GM18499 (cell line): ENCODE results near the gene A4GALT.
"Not testable (repeated sequence)": the region's sequence is repeated elsewhere in the genome, so short reads cannot be mapped to it uniquely, and the experiment has no call there.

ENCODE experiments used
- ATAC-seq: cut with Tn5 transposase; IDR thresholded peaks from one replicate; pipeline ENCODE4 v1.9.1; 2021; ENCODE audit warnings: moderate number of reproducible peaks; ENCODE audit not compliant: insufficient read depth, unreplicated experiment

A4GALT gene

GRCh38 chr22:42685941-42686653 lies 34.6 kb downstream of the A4GALT start:
- ATAC-seq = no peak

DNA sequence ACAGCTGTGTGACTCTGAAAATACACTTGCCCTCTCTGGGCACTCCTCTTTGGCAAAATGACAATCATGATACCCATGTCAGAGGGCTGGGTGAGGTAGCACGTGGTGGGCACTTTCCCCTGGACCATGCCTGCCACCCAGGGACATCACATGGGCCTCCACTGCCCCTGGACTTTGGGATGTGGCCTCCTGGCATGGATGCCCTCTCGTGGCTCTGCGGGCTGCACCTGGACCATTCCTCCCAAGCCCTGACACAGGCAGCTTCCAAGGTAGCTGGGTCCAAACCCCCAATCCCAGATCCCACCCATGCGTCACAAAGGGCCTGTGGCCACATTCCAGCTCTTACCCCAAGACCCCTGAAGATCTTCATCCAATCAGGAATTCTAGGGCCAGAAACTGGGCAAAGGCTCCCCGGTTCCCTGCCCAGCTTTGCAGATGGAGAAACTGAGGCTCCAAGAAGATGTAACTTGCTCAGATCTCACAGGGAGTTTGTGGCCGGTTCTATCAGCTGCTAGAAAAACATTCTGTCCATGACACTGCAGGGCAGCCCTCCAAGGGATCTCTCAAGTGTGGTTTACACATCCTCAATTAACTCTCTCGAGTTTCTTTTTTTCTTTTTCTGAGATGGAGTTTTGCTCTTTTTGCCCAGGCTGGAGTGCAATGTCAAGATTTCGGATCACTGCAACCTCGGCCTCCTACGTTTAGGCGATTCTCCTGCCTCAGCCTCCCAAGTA lies 36.0 kb downstream of the A4GALT start:
- ATAC-seq = no peak

DNA sequence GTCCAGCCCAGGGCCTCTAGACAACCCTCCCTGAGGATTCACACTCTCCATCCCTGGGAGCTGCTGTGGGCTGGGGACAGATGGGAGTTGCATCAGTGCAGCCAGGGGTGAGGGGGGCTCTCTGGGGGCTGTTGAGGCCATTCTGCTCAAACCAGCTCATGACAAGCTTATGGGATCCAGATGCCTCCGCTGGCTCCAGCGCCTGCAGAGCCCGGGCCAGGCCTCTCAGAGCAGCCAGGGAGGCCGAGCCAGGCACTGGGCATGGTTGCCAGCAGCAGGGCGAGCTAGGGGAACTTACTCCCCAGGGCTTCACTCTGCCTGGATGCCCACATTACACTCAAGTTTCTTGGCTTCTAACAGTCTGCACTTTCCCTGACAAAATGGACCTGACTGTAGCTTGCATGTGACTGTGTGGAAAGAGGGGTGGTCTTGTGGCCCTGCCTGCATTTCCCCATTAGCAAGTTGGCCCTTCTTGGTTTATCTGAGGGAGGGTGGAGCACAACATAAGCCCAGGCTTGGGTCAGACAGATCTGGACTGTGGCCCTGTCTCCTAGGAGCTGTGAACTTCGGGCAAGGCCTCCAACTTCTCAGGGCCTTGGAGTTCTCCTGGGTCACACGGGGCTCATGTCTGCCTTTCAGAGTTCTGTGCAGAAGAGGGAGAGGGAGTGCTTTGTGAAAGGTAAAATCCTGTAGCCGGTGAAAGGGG lies 36.9 kb downstream of the A4GALT start:
- ATAC-seq = no peak

GRCh38 chr22:42682113-42682851 lies 38.4 kb downstream of the A4GALT start:
- ATAC-seq = no peak

GRCh38 chr22:42680648-42681047 lies 40.0 kb downstream of the A4GALT start:
- no peak for ATAC-seq

DNA sequence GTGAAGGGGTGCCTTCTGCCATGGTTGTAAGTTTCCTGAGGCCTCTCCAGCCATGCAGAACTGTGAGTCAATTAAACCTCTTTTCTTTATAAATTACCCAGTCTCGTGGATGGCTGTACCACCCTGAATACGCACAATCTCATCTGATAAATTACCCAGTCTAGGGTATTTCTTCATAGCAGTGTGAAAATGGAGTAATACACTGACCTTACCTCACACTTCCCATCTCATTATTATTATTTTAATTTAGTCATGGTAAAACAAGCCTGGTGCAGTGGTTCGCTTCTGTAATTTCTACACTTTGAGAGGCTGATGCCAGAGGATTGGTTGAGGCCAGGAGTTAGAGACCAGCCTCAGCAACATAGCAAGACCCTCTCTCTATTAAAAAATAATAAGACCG lies 41.0 kb downstream of the A4GALT start:
- ATAC-seq = no peak

DNA sequence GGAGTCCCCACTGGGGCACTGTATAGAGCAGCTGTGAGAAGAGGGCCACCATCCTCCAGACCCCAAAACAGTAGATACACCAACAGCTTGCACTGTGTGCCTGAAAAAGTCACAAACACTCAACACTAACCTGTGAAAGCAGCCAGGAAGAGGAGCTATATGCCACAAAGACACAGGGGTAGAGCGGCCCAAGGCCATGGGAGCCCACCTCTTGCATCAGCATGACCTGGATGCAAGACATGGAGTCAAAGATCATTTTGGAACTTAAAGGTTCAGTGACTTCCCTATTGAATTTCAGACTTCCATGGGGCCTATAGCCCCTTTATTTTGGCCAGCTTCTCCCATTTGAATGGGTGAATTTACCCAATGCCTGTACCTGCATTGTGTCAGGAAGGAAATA lies 41.8 kb downstream of the A4GALT start:
- ATAC-seq = no peak

DNA sequence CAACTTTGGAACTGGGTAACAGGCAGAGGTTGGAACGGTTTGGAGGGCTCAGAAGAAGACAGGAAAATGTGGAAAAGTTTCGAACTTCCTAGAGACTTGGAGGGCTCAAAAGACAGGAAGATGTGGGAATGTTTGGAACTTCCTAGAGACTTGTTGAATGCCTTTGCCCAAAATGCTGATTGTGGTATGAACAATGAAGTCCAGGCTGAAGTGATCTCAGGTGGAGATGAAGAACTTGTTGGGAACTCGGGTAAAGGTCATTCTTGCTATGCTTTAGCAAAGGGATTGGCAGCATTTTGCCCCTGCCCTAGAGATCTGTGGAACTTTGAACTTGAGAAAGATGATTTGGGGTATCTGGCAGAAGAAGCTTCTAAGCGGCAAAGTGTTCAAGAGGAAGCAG lies 42.7 kb downstream of the A4GALT start:
- not testable (repeated sequence) for ATAC-seq

DNA sequence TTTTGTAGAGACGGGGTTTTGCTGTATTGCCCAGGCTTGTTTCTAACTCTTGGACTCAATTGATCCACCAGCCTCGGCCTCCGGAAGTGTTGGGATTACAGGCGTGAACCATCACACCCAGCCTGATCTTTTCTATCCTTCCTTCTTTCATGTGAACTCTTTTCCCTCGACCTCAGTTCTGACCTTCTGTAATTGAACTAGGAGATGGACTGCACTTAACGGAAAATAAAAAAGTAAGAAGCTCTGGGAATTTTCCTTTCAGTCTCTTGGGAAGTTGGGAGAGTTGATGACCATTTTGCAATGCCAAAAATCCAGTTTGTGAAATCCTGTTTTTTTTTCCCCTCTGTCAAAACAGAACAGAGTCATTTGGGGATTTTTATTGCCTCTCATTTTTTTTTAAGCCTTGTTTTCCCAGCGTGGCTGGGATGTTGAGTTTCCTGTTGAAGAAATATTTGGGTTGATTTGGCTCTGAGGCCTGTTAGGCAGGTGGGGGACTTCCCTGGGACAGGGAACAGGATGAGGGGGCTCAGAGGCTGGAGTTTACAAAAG lies 44.5 kb downstream of the A4GALT start:
- no peak for ATAC-seq

GRCh38 chr22:42673898-42674401 lies 46.7 kb downstream of the A4GALT start:
- ATAC-seq = no peak

GRCh38 chr22:42673071-42673470 lies 47.6 kb downstream of the A4GALT start:
- not testable (repeated sequence) for ATAC-seq

DNA sequence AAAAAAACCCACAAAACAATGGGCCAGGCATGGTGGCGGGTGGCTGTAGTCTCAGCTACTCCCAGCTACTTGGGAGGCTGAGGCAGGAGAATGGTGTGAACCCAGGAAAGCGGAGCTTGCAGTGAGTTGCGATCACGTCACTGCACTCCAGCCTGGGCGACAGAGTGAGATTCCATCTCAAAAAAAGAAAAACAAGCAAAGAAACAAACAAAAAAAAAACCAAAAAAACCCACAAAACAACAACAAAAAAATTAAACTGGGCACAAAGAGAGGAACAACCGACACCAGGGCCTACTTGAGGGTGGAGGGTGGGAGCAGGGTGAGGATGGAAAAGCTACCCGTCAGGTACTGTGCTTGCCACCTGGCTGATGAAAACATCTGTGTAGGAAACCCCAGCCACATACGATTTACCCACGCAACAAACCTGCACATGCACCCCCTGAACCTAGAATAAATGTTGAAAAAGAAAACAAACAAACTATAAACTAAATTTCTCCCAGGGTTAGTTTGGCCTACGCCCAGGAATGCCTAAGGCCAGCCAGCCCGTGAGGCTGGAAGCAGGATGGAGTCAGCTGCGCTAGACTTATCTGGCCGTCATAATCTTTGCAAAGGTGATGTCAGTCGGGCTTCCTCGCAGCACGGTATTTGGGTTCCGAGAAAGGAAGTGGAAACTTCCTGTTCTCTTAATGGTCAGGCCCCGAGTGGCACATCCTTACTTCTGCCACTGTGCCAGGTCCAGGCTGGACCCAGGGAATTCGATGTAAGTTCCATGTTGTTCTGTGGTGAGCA lies 49.6 kb downstream of the A4GALT start:
- ATAC-seq = no peak

DNA sequence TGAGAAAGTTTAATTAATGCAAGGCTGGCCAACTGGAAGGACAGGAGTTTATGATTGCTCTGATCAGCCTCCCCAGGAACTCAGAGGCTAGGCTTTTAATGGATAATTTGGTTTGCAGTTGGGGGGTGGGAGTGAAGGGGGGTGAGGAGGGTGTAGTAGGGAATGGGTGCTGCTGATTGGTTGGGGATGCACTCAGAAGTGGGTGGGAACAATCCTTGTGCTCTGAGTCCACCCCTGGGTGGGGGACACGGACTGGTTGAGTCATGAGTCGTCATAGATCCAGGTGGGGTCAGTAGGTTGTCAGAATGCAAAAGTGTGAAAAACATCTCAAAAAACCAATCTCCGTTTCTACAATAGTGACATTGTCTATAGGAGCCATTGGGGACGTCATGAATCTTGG lies 50.6 kb downstream of the A4GALT start:
- ATAC-seq = no peak

GRCh38 chr22:42666393-42666792 lies 54.3 kb downstream of the A4GALT start:
- ATAC-seq = not testable (repeated sequence)

GRCh38 chr22:42664976-42665831 lies 55.5 kb downstream of the A4GALT start:
- ATAC-seq = no peak

DNA sequence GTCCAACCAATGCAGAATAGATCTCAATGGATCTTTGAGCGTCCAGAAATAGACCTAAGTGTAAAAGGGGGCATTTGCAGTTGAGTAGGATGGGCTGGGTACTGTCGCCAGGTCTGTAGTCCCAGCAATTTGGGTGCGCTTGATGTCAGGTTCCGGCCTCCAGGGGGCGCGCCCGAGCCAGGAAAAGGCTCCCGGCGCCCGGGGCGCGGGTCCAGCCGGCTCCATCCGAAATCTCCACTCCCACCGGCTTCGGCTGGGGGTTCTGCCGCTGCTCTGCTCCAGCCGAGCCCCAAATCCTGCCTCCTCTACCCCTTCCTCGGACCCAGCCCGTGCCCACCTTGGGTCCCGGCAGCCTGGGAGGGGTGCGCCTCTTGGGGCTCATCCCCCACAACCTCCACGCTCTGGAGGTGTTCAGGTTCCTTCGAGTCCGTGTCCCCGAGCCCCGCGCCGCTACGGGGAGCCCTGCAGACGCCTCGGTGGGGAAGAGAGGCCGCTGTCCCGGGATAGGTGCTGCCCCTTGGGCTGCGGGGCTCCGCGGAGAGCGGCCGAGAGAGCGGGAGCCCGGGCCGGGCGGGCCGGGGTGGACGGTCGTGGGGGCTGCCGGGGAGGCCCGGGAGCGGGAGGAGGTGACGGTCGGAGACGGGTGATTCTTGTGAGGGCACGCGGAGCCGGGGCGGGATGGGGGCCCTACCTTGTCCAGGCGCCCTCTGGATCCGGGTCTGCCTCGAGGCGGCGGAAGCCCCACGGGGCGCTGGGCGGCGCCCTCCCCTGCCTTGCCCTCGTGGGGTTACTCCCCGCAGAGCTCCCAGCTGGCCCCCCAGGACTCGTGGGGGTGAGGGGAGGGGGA lies 58.5 kb downstream of the A4GALT start:
- ATAC-seq = no peak

DNA sequence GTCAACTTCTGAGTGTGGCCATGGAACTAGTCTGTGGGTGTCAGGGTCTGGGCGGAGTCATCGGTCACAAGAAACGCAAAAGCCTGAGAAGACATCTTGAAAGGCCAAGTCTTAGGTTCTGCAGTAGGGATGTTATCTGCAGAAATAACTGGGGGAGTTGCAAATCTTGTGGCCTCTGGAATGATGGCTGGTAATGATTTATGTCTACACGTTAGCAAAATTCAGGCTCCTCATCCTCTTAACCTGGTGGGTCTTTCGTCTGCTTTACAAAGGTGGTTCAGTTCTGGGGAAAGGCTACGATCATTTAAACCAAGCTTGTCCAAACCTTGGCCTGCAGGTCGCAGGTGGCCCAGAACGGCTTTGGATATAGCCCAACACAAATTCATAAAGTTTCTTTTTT lies 64.1 kb downstream of the A4GALT start:
- no peak for ATAC-seq

- ATAC-seq = no peak
Measured at GRCh38 chr22:42655693-42656092, 65.0 kb downstream of the A4GALT start.
